D721Med (cell line): Measurements from ENCODE around the gene MSANTD7.

Experiments
- DNase-seq: peaks from one replicate; pipeline ENCODE4 v3.0.0; 2011; ENCODE audit warnings: low spot score; ENCODE audit not compliant: insufficient read length
- FAIRE-seq: peaks from 2 replicates; lab custom pipeline; 2011; peaks lifted over from hg19 to GRCh38; lab: Jason Lieb, UNC
- TF ChIP-seq, protein P1 (sequence below): IDR thresholded peaks from 2 replicates; pipeline ENCODE4 v1.5.1; 2012; ENCODE audit warnings: mild to moderate bottlenecking, control low read depth; ENCODE audit not compliant: insufficient read depth; ENCODE audit errors: missing control alignments

The MSANTD7 gene, protein sequence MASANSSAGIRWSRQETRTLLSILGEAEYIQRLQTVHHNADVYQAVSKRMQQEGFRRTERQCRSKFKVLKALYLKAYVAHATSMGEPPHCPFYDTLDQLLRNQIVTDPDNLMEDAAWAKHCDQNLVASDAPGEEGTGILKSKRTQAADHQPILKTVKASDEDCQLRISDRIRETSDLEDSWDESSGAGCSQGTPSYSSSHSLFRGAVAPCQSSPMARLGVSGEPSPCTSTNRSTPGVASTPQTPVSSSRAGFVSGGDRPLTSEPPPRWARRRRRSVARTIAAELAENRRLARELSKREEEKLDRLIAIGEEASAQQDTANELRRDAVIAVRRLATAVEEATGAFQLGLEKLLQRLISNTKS

DNA sequence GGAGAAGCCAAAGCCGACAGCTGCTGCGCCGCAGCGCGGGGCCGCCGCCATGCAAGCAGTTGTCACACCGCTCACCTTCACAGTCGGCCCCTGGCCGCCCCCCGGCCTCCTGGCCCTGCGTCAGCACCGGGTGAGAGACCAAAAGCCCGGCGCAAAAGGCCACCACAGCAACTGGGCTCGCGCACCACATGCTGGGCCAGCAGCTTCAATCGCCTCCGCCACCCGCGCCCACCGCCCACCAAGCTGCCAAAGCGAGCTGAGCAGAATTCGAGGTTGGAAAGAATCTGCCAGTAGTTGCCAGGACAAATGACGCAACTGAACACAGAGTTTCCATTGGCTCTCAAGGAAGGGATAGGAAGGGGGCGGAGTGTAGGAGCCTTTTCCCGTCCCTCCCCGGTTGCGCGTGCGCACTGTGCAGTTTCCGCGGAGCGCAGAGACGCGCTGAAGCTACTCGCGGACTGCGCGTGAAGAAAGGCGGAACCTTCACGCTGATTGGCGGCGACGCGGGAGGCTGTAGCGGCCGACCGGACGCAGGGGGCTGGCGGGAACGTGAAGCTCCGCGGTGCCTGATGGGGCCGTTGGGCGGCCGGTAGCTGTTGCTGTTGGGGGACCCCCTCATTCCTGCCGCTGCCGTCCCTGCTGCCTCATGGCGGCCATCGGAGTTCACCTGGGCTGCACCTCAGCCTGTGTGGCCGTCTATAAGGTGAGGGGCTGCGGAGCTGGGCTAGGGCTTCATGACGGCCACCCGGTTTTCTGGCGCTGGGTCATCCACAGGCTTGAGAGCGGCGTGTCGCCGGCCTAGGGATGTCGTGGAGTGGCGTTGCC is at the start of gene MSANTD7, which contains the start of the genes CDNF and HSPA14:
Gene MSANTD7 (plus strand): TSS at position 550 of the 825 bp plus-strand sequence. CDS start 3,979 bp downstream, outside the sequence.
Gene CDNF (minus strand): TSS at position 281 of the 825 bp plus-strand sequence. CDS start 91 bp downstream, at position 190.
Gene HSPA14 (plus strand): TSS at position 550 of the 825 bp plus-strand sequence. CDS start 97 bp downstream, at position 647.
- TF ChIP-seq, protein P1, sequence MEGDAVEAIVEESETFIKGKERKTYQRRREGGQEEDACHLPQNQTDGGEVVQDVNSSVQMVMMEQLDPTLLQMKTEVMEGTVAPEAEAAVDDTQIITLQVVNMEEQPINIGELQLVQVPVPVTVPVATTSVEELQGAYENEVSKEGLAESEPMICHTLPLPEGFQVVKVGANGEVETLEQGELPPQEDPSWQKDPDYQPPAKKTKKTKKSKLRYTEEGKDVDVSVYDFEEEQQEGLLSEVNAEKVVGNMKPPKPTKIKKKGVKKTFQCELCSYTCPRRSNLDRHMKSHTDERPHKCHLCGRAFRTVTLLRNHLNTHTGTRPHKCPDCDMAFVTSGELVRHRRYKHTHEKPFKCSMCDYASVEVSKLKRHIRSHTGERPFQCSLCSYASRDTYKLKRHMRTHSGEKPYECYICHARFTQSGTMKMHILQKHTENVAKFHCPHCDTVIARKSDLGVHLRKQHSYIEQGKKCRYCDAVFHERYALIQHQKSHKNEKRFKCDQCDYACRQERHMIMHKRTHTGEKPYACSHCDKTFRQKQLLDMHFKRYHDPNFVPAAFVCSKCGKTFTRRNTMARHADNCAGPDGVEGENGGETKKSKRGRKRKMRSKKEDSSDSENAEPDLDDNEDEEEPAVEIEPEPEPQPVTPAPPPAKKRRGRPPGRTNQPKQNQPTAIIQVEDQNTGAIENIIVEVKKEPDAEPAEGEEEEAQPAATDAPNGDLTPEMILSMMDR: no peak
- FAIRE-seq (peak; percentile 61), DNase-seq (peak; percentile 76)

DNA sequence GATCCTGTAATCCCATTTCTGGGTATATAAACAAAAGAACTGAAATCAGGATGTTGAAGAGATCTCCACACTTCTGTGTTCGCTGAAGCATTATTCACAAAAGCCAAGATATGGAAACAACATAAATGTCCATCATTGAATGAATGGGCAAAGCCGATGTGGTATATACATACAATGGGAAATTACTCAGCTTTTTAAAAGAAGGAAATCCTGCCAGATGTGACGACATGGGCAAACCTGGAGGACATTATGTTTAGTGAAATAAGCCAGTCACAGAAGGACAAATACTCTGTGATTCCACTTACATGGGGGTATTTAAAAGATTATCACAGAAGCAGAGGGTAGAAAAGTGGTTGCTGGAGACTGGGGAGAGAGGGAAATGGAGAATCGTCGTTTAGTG is 39.5 kb upstream of the MSANTD7 start:
- FAIRE-seq: no peak
- no peak for DNase-seq
- TF ChIP-seq, protein P1: no peak

DNA sequence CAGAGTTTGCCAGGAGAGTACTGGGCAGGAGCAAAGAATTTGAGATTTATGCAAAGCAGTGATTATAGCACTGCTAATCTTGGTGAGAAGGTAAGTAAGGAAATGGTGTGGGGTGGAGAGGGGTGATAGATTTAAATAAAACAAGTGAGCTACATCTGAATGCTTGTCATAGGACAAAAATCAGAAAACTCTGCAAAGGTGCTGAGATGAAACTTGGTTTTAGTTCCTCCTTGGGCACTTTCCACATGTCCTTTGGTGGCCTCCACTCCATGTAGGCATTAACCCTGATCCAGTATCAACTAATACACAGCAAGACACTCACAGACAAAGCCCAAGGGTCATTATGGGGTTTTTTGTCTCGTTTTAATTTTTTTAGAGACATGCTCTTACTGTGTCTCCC is 37.7 kb upstream of the MSANTD7 start:
- FAIRE-seq: no peak
- TF ChIP-seq, protein P1: no peak
- DNase-seq: no peak

DNA sequence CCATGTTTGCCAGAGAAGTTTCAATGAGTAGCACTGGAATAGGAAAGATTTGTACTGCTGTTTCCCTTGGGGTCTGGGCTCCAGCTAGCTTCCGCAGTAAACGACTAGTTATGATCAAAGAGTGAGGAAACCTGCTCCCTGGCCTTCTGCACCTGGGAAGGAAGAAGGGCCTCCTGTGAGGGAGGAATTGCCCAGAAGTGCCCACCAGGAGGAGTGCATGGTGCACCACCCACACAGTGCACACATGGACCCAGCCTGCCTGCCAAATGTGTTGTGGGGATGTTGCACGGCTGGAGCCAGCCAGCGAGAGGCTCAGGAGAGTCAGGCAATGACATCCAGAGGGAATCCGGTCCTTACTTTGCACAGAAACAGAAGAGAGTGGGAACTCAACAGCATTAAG is 36.4 kb upstream of the MSANTD7 start:
- TF ChIP-seq, protein P1: peak; percentile 37
- DNase-seq: no peak
- FAIRE-seq: no peak

DNA sequence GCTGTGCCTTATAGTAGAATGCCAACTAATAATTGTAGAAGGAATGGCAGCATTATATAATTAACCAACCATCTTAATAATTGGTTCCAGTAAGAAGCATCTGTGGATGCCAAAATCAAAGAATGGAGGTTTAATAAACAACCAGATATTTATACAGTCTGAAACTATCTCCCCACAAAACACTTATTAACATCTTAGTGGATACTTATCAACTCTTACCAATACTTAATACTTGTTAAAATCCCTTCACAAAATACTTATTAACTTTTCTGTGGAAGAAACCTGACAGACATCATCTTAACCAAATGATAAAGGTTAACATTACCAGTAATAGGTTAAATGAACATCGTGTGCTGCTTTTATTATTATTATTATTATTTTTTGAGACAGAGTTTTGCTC is 34.3 kb upstream of the MSANTD7 start:
- DNase-seq (no peak), FAIRE-seq (no peak)
- TF ChIP-seq, protein P1: no peak

DNA sequence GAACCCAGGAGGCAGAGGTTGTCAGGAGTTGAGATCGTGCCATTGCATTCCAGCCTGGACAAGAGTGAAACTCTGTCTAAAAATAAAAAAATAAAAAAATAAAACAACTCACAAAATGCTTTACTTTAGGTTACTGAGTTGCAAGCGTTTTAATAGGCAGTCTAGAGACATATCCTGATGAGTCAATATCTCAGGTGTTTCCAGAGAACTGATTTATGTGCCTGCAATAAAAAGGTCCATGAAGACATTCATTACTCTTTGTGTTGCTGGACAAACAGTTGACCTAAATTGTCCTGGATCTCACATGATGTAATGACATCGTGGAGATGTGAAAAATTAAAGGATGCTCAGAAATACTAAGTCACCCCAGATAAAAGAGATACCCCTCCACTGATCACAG is 31.8 kb upstream of the MSANTD7 start:
- FAIRE-seq (no peak), DNase-seq (no peak)
- TF ChIP-seq, protein P1: no peak
